Stimulated activated naive CD8-positive, alpha-beta T cell treated with anti-CD3 and anti-CD28 coated beads, Interleukin-15, Interleukin-2, amounts not matched to agents 100 ng/mL and 50 ng/mL, for 24 hours (primary cell): Measurements from ENCODE around the gene C22orf31.
"Not testable (repeated sequence)": the region's sequence is repeated elsewhere in the genome, so short reads cannot be mapped to it uniquely, and the experiment has no call there.

Experiments used
- H3K27ac Mint-ChIP-seq: one replicate; pipeline ENCODE4 v1.8.0; 2021; ENCODE audit warnings: mild to moderate bottlenecking, mixed read lengths
- H3K27me3 Mint-ChIP-seq: one replicate; pipeline ENCODE4 v1.8.0; 2021; ENCODE audit warnings: mixed read lengths
- H3K36me3 Mint-ChIP-seq: one replicate; pipeline ENCODE4 v1.8.0; 2021; ENCODE audit warnings: low read depth, mixed read lengths
- H3K4me1 Mint-ChIP-seq: one replicate; pipeline ENCODE4 v1.8.0; 2021; ENCODE audit warnings: low read depth, mixed read lengths
- H3K4me3 Mint-ChIP-seq: one replicate; pipeline ENCODE4 v1.8.0; 2021; ENCODE audit warnings: mild to moderate bottlenecking, mixed read lengths
- H3K9me3 Mint-ChIP-seq: one replicate; pipeline ENCODE4 v1.8.0; 2021; ENCODE audit warnings: mixed read lengths

The C22orf31 gene

GRCh38 chr22:29050457-29050856 lies 11.2 kb downstream of the C22orf31 start:
- Mint-ChIP-seq H3K27ac (no peak overlapping the region), H3K4me3 (no peak overlapping the region), H3K4me1 (no peaks in the 10 kb centered on the region), H3K27me3 (no peaks in the 10 kb centered on the region), H3K9me3 (no peaks in the 10 kb centered on the region), H3K36me3 (no peaks in the 10 kb centered on the region)

- Mint-ChIP-seq H3K36me3 (no peaks in the 10 kb centered on the region), H3K4me1 (no peaks in the 10 kb centered on the region), H3K27ac (no peak overlapping the region), H3K4me3 (no peak overlapping the region), H3K9me3 (no peaks in the 10 kb centered on the region), H3K27me3 (no peaks in the 10 kb centered on the region)
Observed at GRCh38 chr22:29049655-29050263, 11.9 kb downstream of the C22orf31 start.

DNA sequence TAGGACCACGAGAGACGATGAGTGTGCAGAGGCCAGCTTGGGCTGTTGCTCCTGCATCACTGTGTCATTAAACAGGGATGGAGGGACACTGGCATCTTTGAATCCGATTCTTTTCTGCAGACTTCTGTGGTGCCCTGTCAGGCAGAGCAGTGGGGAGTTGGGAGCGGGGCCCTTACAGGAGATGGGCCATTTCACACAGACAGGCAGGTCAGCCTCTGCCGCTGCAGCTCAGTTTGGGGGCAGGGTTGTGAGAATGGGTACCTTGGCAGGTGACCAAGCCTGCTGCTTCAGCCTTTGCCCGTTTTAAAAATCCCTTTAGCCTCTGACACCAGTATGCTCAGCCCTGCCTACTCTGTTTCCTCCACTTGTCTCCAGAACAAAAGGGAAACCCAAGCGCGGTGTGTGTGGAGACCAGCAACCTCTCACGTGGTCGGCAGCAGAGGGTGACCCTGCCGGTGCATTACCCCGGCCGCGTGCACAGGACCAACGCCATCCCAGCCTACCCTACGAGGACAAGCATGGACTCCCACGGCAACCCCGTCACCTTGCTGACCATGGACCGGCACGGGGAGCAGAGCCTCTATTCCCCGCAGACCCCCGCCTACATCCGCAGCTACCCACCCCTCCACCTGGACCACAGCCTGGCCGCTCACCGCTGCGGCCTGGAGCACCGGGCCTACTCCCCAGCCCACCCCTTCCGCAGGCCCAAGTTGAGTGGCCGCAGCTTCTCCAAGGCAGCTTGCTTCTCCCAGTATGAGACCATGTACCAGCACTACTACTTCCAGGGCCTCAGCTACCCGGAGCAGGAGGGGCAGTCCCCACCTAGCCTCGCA lies 12.6 kb downstream of the C22orf31 start:
- Mint-ChIP-seq H3K27me3 (no peaks in the 10 kb centered on the region), H3K36me3 (no peaks in the 10 kb centered on the region), H3K4me1 (no peaks in the 10 kb centered on the region), H3K9me3 (no peaks in the 10 kb centered on the region), H3K4me3 (no peak overlapping the region), H3K27ac (no peak overlapping the region)

- H3K27ac Mint-ChIP-seq, result no peak overlapping the region
- H3K27me3 Mint-ChIP-seq, result peaks cover 6% of the 10 kb centered on the region
- no peaks in the 10 kb centered on the region for H3K36me3 Mint-ChIP-seq
- H3K4me3 Mint-ChIP-seq, result no peak overlapping the region
- no peaks in the 10 kb centered on the region for H3K4me1 Mint-ChIP-seq
- H3K9me3 Mint-ChIP-seq, result no peaks in the 10 kb centered on the region
Observed at GRCh38 chr22:29044657-29045176, 16.9 kb downstream of the C22orf31 start.

GRCh38 chr22:29043906-29044575 lies 17.6 kb downstream of the C22orf31 start:
- Mint-ChIP-seq H3K9me3 (no peaks in the 10 kb centered on the region), H3K4me3 (no peak overlapping the region), H3K36me3 (no peaks in the 10 kb centered on the region), H3K27ac (no peak overlapping the region), H3K4me1 (no peaks in the 10 kb centered on the region), H3K27me3 (peaks cover 6% of the 10 kb centered on the region)

DNA sequence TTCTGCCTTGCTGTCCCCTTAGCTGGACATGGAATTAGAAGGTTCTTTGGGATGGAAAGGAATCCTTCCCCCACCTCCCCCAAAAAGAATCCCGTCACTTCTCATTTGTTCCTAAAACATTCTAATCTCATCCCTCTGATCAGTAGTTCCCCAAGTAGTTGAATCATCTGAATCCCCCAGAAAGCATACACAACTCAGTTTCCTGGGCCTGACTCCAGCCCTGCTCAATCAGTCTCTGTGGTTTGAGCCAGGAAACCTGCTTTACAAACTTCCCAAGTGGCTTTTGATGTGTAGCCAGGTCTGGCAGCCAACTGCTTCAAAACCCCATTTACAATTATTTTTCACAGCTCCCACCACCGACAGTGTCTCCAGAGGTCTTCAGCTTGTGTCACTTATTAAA lies 20.2 kb downstream of the C22orf31 start:
- Mint-ChIP-seq H3K9me3 (no peaks in the 10 kb centered on the region), H3K36me3 (no peaks in the 10 kb centered on the region), H3K4me1 (no peaks in the 10 kb centered on the region), H3K27me3 (peaks cover 6% of the 10 kb centered on the region), H3K4me3 (no peak overlapping the region), H3K27ac (no peak overlapping the region)

DNA sequence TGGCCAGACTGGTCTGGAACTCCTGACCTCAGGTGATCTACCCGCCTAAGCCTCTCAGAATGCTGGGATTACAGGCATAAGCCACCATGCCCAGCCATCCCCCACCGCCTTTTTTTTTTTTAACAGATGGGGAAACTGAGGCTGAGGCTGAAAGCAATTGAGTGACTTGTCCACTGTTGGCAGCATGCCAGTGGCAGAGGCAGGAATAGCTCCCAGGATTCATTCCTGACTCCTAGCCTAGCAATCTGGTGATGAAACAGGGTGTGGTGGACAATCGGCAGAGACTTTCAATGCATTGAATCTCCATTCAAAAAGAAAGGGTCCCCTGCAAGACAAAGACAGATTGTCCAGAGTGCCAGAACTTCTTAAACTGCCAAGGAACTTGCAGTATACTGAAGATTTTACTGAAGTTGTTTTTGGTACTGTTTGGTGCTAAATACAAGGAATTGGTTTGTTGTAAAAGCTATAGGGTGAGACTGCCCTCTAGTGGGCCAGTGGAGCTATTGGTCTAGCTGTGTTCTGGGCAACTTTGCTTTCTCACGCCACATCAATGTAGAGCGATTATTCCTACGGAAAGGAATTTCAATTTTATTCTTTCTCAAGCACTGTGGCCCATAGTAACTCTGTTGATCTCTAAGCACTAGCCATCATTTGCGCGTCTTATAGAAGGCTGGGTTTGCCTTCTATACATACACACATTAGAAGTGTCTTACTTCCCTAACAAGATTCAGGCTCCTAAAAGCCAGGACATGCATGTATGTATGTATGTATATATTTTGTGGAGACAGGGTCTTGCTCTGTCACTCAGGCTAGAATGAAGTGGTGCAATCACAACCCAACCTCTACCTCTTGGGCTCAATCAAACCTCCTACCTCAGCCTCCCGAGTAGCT lies 21.0 kb downstream of the C22orf31 start:
- Mint-ChIP-seq H3K4me1 (no peaks in the 10 kb centered on the region), H3K4me3 (no peak overlapping the region), H3K27ac (no peak overlapping the region), H3K9me3 (no peaks in the 10 kb centered on the region), H3K36me3 (no peaks in the 10 kb centered on the region), H3K27me3 (peaks cover 6% of the 10 kb centered on the region)

- not testable (repeated sequence) for H3K27me3 Mint-ChIP-seq, H3K27ac Mint-ChIP-seq, H3K9me3 Mint-ChIP-seq, H3K4me3 Mint-ChIP-seq, H3K36me3 Mint-ChIP-seq, H3K4me1 Mint-ChIP-seq
Observed at GRCh38 chr22:29039684-29040083, 21.9 kb downstream of the C22orf31 start.

GRCh38 chr22:29039148-29039547 lies 22.5 kb downstream of the C22orf31 start:
- Mint-ChIP-seq H3K27me3 (peaks cover 13% of the 10 kb centered on the region), H3K4me3 (no peak overlapping the region), H3K4me1 (no peaks in the 10 kb centered on the region), H3K36me3 (no peaks in the 10 kb centered on the region), H3K27ac (no peak overlapping the region), H3K9me3 (no peaks in the 10 kb centered on the region)

DNA sequence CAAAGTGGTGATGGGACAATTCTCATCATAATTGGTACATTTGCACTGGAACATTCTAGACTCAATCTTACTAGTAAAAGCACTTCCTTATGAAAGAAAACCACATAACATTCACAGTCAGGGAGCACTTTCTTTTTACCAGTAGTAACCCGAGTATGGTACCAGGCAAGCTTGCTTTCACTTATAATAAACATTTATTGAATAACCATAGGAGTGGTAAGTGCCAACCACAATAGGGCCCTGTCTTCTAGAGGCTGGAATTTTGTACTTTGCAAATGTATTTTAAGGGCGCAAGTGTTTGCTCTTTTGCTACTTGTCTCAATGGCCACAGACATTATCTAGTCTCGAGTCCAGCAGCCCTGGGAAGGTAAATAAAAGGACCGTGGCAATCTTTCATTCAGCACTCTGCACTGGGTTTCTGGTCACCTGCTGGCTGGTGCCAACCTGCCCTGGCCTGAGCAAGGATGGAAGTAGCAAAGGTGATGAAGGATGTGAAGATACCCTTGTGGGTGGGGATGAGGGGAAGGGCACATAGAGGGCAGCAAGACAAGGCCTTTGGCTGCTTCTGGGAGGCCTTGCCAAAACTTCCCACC lies 24.2 kb downstream of the C22orf31 start:
- no peaks in the 10 kb centered on the region for H3K36me3 Mint-ChIP-seq
- H3K4me3 Mint-ChIP-seq, result no peak overlapping the region
- peaks cover 23% of the 10 kb centered on the region for H3K27me3 Mint-ChIP-seq
- no peak overlapping the region for H3K27ac Mint-ChIP-seq
- H3K4me1 Mint-ChIP-seq, result no peaks in the 10 kb centered on the region
- H3K9me3 Mint-ChIP-seq, result no peaks in the 10 kb centered on the region

- peaks cover 53% of the 10 kb centered on the region for H3K27me3 Mint-ChIP-seq
- H3K27ac Mint-ChIP-seq, result no peak overlapping the region
- H3K36me3 Mint-ChIP-seq, result no peaks in the 10 kb centered on the region
- H3K4me1 Mint-ChIP-seq, result peaks cover 15% of the 10 kb centered on the region
- H3K4me3 Mint-ChIP-seq, result no peak overlapping the region
- no peaks in the 10 kb centered on the region for H3K9me3 Mint-ChIP-seq
Observed at GRCh38 chr22:29032584-29032983, 29.0 kb downstream of the C22orf31 start.

DNA sequence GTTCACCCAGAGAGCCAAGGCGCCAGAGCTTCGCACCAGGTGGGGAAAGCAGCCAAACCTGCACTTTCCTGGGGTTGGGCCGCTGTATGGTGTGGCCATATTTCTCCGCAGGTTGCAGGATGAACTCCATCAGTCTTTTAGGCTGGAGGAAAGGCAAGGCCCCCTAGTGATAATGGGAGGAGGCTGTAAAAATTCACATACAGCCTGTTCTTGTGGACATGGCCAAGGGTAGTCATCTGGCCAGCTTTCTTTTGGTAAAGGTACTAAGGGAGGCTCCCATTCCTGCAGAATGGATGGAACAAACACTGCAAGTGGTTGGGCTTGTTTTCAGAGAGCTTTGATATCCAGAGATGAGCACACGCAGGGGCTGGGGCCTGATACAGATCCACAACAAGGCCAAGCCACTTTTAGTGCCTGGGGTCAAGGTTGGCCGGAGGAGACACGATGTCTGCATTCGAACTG lies 29.6 kb downstream of the C22orf31 start:
- H3K4me3 Mint-ChIP-seq, result no peak overlapping the region

GRCh38 chr22:29031227-29032011 lies 30.2 kb downstream of the C22orf31 start:
- Mint-ChIP-seq H3K36me3 (no peaks in the 10 kb centered on the region), H3K27ac (peak overlapping the region; percentile 38), H3K4me1 (peaks cover 15% of the 10 kb centered on the region), H3K9me3 (no peaks in the 10 kb centered on the region), H3K4me3 (peak overlapping the region; percentile 58), H3K27me3 (peaks cover 58% of the 10 kb centered on the region)

More for the DNA sequence above, 29.6 kb downstream of the C22orf31 start:
- no peak overlapping the region for H3K27ac Mint-ChIP-seq
- H3K4me1 Mint-ChIP-seq, result peaks cover 15% of the 10 kb centered on the region
- H3K27me3 Mint-ChIP-seq, result peaks cover 53% of the 10 kb centered on the region
- H3K9me3 Mint-ChIP-seq, result no peaks in the 10 kb centered on the region
- H3K36me3 Mint-ChIP-seq, result no peaks in the 10 kb centered on the region
